IMR-90 (cell line): ENCODE data around the gene HSPH1. TPM values are rescaled to one million over a fixed set of nuclear protein-coding genes. Genes with fewer than 3 reads are reported as not detected.

Source experiments
- ATAC-seq: fragments of 200-7000 bp; cut with Tn5 transposase; 2 replicates; pipeline ENCODE4 v1.9.1; 2020; ENCODE audit warnings: low read depth, mild to moderate bottlenecking, moderate library complexity
- BruUV-seq: library from RNA; stranded (reverse); fragments of 400-500 nt; replicated peaks from 2 replicates; lab custom pipeline; 2021; lab: Mats Ljungman, UMichigan
- CTCF ChIA-PET: fragments of 300-600 bp; formaldehyde crosslinking; extraction: SDS; loops from one replicate; lab custom pipeline; 2021; ENCODE audit warnings: antibody characterized with exemption; lab: Yijun Ruan, JAX
- POLR2A ChIA-PET: fragments of 300-600 bp; sonication (Branson Sonifier 250); formaldehyde crosslinking; loops from one replicate; lab custom pipeline; 2022; ENCODE audit warnings: antibody characterized with exemption; ENCODE audit not compliant: unreplicated experiment; lab: Charles Lee
- DNase-seq: peaks from one replicate; pipeline ENCODE4 v3.0.0; 2013
- H2AFZ ChIP-seq: replicated peaks from 2 replicates; pipeline ENCODE3; 2013; ENCODE audit warnings: low read length, mild to moderate bottlenecking; ENCODE audit not compliant: poor library complexity
- H2AK5ac ChIP-seq: 2 replicates; pipeline ENCODE4 v1.6.1; 2013; ENCODE audit warnings: low read depth, low read length, inconsistent platforms
- H2AK9ac ChIP-seq: replicated peaks from 2 replicates; pipeline ENCODE3; 2013; ENCODE audit warnings: mild to moderate bottlenecking, low read depth, low read length, moderate library complexity; ENCODE audit not compliant: poor library complexity
- H2BK120ac ChIP-seq: 2 replicates; pipeline ENCODE4 v1.6.1; 2013; ENCODE audit warnings: low read depth, low read length, inconsistent platforms
- H2BK15ac ChIP-seq: 3 replicates; pipeline ENCODE4 v1.6.1; 2013; ENCODE audit warnings: low read depth, low read length, inconsistent platforms
- H2BK20ac ChIP-seq: 2 replicates; pipeline ENCODE4 v1.6.1; 2013; ENCODE audit warnings: low read depth, mild to moderate bottlenecking, inconsistent platforms, low read length, moderate library complexity
- H2BK5ac ChIP-seq: 2 replicates; pipeline ENCODE4 v1.6.1; 2013; ENCODE audit warnings: mild to moderate bottlenecking, low read depth, low read length, inconsistent platforms; ENCODE audit not compliant: poor library complexity, severe bottlenecking
- H3K14ac ChIP-seq: replicated peaks from 2 replicates; pipeline ENCODE4 v1.6.1; 2013; ENCODE audit warnings: low read depth, low read length, inconsistent platforms
- H3K18ac ChIP-seq: 2 replicates; pipeline ENCODE4 v1.6.1; 2013; ENCODE audit warnings: low read depth, low read length, control low read depth
- H3K23ac ChIP-seq: 2 replicates; pipeline ENCODE4 v1.6.1; 2013; ENCODE audit warnings: low read depth, low read length, inconsistent platforms
- H3K27ac ChIP-seq: 2 replicates; pipeline ENCODE4 v1.5.1; 2013; ENCODE audit warnings: mild to moderate bottlenecking, control low read depth, low read length; ENCODE audit not compliant: insufficient read depth
- H3K27me3 ChIP-seq: 2 replicates; pipeline ENCODE4 v1.6.1; 2013; ENCODE audit warnings: low read length; ENCODE audit not compliant: control insufficient read depth, insufficient read depth
- H3K36me3 ChIP-seq: 2 replicates; pipeline ENCODE4 v1.6.1; 2013; ENCODE audit warnings: low read length, mixed read lengths; ENCODE audit not compliant: control insufficient read depth, insufficient read depth
- H3K4ac ChIP-seq: 2 replicates; pipeline ENCODE4 v1.6.1; 2013; ENCODE audit warnings: low read depth, low read length, inconsistent platforms
- H3K4me1 ChIP-seq: 2 replicates; pipeline ENCODE4 v1.6.1; 2013; ENCODE audit warnings: low read length, mixed read lengths; ENCODE audit not compliant: control insufficient read depth, insufficient read depth
- H3K4me2 ChIP-seq: 2 replicates; pipeline ENCODE4 v1.6.1; 2013; ENCODE audit warnings: low read depth, mild to moderate bottlenecking, control low read depth, low read length, moderate library complexity
- H3K4me3 ChIP-seq: 2 replicates; pipeline ENCODE4 v1.5.1; 2013; ENCODE audit warnings: low read depth, mild to moderate bottlenecking, control low read depth, low read length, moderate library complexity; ENCODE audit not compliant: insufficient read depth
- H3K56ac ChIP-seq: 2 replicates; pipeline ENCODE4 v1.6.1; 2013; ENCODE audit warnings: low read length, inconsistent platforms; ENCODE audit not compliant: insufficient read depth; ENCODE audit errors: extremely low read depth
- H3K79me1 ChIP-seq, 2 experiments: 2 replicates each; pipeline ENCODE4 v1.6.1; 2013; ENCODE audit warnings: low read length in 2 of 2, inconsistent platforms in 1 of 2, low read depth in 1 of 2
- H3K9ac ChIP-seq: 2 replicates; pipeline ENCODE4 v1.6.1; 2013; ENCODE audit warnings: low read depth, low read length, control low read depth
- H3K9me1 ChIP-seq: 2 replicates; pipeline ENCODE4 v1.6.1; 2013; ENCODE audit warnings: low read length, inconsistent platforms; ENCODE audit not compliant: insufficient read depth
- H3K9me3 ChIP-seq: 2 replicates; pipeline ENCODE4 v1.6.1; 2013; ENCODE audit warnings: low read length; ENCODE audit not compliant: control insufficient read depth, insufficient read depth
- H4K20me1 ChIP-seq: 2 replicates; pipeline ENCODE4 v1.6.1; 2013; ENCODE audit warnings: low read length, inconsistent platforms; ENCODE audit not compliant: insufficient read depth
- H4K5ac ChIP-seq: 2 replicates; pipeline ENCODE4 v1.6.1; 2013; ENCODE audit warnings: mild to moderate bottlenecking, low read depth, low read length, control low read depth
- H4K8ac ChIP-seq, 2 experiments: 2 replicates each; pipeline ENCODE4 v1.6.1; 2013; ENCODE audit warnings: low read depth in 2 of 2, low read length in 2 of 2, control low read depth in 1 of 2, inconsistent platforms in 1 of 2
- H4K91ac ChIP-seq: 2 replicates; pipeline ENCODE4 v1.6.1; 2013; ENCODE audit warnings: low read depth, low read length, inconsistent platforms; ENCODE audit not compliant: insufficient read depth
- CEBPB ChIP-seq: IDR thresholded peaks from 2 replicates; pipeline ENCODE4 v1.6.1; 2012; ENCODE audit warnings: low read depth, low read length, improper control_type of control experiment
- CHD1 ChIP-seq: IDR thresholded peaks from 2 replicates; pipeline ENCODE4 v1.6.1; 2012; ENCODE audit warnings: low read depth, low read length, improper control_type of control experiment
- FOS ChIP-seq: fragments of 150-350 bp; IDR thresholded peaks from 2 replicates; pipeline ENCODE4 v1.6.1; 2016; ENCODE audit warnings: low read depth, low read length
- MAFK ChIP-seq: IDR thresholded peaks from 2 replicates; pipeline ENCODE4 v1.6.1; 2012; ENCODE audit warnings: low read depth, low read length, improper control_type of control experiment
- NFE2L2 ChIP-seq: fragments of 150-350 bp; IDR thresholded peaks from 2 replicates; pipeline ENCODE4 v1.6.1; 2016; ENCODE audit warnings: low read depth, mild to moderate bottlenecking, low read length
- POLR2A ChIP-seq: IDR thresholded peaks from 2 replicates; pipeline ENCODE4 v1.6.1; 2012; ENCODE audit warnings: mild to moderate bottlenecking, low read depth, low read length
- RAD21 ChIP-seq: IDR thresholded peaks from 2 replicates; pipeline ENCODE4 v1.6.1; 2012; ENCODE audit warnings: low read length, improper control_type of control experiment
- RFX5 ChIP-seq: IDR thresholded peaks from 2 replicates; pipeline ENCODE4 v1.8.0; 2012; ENCODE audit warnings: low read depth, mild to moderate bottlenecking, low read length, moderate library complexity
- SMC3 ChIP-seq: fragments of 150-350 bp; IDR thresholded peaks from 2 replicates; pipeline ENCODE4 v1.6.1; 2016; ENCODE audit warnings: low read depth, mild to moderate bottlenecking, antibody characterized with exemption, low read length, moderate library complexity
- WGBS, 2 experiments: methylation state at CpG; one replicate each; pipeline versions ENCODE4 v1.1.5 to v1.1.7; 2013; ENCODE audit warnings: missing lambda C conversion rate in 2 of 2; ENCODE audit not compliant: insufficient read length in 1 of 2; ENCODE audit errors: extremely low coverage in 2 of 2; 5-methylcytosine and 5-hydroxymethylcytosine counted together
- dilution Hi-C: fragments of 300-500 bp; cut with HindIII; formaldehyde crosslinking; loops from one replicate; pipeline ENCODE4 v1.14.3; 2018; ENCODE audit warnings: low sequenced_read_pairs; ENCODE audit not compliant: unreplicated experiment
- in situ Hi-C: fragments of 300-500 bp; cut with MboI; formaldehyde crosslinking; loops from 3 replicates; pipeline ENCODE4 v1.14.3; 2019; ENCODE audit warnings: low sequenced_read_pairs, inconsistent platforms, mixed read lengths
- intact Hi-C: fragments of 100-400 bp; cut with micrococcal nuclease; formaldehyde crosslinking; loops from 2 replicates; pipeline ENCODE4 v1.10.0; 2022
- polyA plus RNA-seq, 3 experiments: library from polyadenylated mRNA; depleted of rRNA; stranded (reverse); fragments of >200 nt; gene quantifications; 2 replicates each; pipeline ENCODE4 v1.2.3, GENCODE V29; 2012; ENCODE audit warnings: low replicate concordance in 1 of 3
- total RNA-seq: library from RNA; depleted of rRNA; stranded (reverse); fragments of >200 nt; gene quantifications from 2 replicates; pipeline ENCODE4 v1.2.3, GENCODE V29; 2012
- TF ChIP-seq, protein P1 (sequence below): fragments of 150-350 bp; IDR thresholded peaks from 2 replicates; pipeline ENCODE4 v1.6.1; 2016; ENCODE audit warnings: low read depth, mild to moderate bottlenecking, low read length, moderate library complexity, borderline replicate concordance
- TF ChIP-seq, protein P2 (sequence below): conservative IDR thresholded peaks from 2 replicates; pipeline ENCODE4 v1.5.1; 2012; ENCODE audit warnings: mild to moderate bottlenecking, low read depth, low read length, improper control_type of control experiment
- TF ChIP-seq, protein P3 (sequence below): fragments of 150-350 bp; IDR thresholded peaks from 2 replicates; pipeline ENCODE4 v1.6.1; 2017; ENCODE audit warnings: mild to moderate bottlenecking, antibody characterized with exemption, low read length, low read depth

The HSPH1 gene
- total and polyA plus RNA-seq, 2 of the 4 experiments (the other 2 are of a cell fraction), result 36.8 to 40.3 TPM

DNA sequence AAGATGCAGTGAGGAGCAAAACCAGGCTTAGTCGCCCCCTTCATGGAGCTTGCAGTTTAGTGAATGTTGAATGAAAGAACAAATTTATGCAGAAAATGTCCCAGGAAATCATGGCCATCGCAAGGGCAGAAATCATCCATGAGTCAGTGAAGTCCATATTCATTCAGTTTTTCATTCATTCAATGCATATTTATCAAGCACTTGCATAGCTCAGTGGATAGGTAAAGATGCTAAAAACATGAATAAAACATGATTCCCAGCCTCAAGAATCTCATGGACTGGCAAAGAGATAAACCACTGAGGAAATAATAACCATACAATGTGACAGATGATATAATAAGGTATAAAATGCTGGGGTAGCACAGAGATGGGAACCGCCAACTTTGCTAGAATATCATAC is 58.8 kb downstream of the HSPH1 start:
- H2AK9ac ChIP-seq, result no peak overlapping the region
- TF ChIP-seq, protein P1, sequence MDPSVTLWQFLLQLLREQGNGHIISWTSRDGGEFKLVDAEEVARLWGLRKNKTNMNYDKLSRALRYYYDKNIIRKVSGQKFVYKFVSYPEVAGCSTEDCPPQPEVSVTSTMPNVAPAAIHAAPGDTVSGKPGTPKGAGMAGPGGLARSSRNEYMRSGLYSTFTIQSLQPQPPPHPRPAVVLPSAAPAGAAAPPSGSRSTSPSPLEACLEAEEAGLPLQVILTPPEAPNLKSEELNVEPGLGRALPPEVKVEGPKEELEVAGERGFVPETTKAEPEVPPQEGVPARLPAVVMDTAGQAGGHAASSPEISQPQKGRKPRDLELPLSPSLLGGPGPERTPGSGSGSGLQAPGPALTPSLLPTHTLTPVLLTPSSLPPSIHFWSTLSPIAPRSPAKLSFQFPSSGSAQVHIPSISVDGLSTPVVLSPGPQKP, result no peak
- no peak for TF ChIP-seq RAD21
- TF ChIP-seq SMC3, result no peak
- TF ChIP-seq POLR2A, result no peak
- TF ChIP-seq, protein P2, sequence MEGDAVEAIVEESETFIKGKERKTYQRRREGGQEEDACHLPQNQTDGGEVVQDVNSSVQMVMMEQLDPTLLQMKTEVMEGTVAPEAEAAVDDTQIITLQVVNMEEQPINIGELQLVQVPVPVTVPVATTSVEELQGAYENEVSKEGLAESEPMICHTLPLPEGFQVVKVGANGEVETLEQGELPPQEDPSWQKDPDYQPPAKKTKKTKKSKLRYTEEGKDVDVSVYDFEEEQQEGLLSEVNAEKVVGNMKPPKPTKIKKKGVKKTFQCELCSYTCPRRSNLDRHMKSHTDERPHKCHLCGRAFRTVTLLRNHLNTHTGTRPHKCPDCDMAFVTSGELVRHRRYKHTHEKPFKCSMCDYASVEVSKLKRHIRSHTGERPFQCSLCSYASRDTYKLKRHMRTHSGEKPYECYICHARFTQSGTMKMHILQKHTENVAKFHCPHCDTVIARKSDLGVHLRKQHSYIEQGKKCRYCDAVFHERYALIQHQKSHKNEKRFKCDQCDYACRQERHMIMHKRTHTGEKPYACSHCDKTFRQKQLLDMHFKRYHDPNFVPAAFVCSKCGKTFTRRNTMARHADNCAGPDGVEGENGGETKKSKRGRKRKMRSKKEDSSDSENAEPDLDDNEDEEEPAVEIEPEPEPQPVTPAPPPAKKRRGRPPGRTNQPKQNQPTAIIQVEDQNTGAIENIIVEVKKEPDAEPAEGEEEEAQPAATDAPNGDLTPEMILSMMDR, result no peak
- TF ChIP-seq FOS, result no peak
- no peak for TF ChIP-seq RFX5
- TF ChIP-seq MAFK, result no peak
- no peak for TF ChIP-seq CHD1
- no peak for TF ChIP-seq CEBPB
- TF ChIP-seq, protein P3, sequence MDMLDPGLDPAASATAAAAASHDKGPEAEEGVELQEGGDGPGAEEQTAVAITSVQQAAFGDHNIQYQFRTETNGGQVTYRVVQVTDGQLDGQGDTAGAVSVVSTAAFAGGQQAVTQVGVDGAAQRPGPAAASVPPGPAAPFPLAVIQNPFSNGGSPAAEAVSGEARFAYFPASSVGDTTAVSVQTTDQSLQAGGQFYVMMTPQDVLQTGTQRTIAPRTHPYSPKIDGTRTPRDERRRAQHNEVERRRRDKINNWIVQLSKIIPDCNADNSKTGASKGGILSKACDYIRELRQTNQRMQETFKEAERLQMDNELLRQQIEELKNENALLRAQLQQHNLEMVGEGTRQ, result no peak
- TF ChIP-seq NFE2L2, result no peak
- no peak overlapping the region for H2BK20ac ChIP-seq
- H4K5ac ChIP-seq, result no peak overlapping the region
- no peak overlapping the region for H3K9ac ChIP-seq
- ChIA-PET POLR2A (no interaction called here), CTCF (no interaction called here)
- peaks cover 32% of the 10 kb centered on the region for H3K27me3 ChIP-seq
- dilution Hi-C loops, result no loop called here
- no peak overlapping the region for H4K91ac ChIP-seq
- no peak overlapping the region for H3K4me3 ChIP-seq
- no peak overlapping the region for H3K56ac ChIP-seq
- in situ Hi-C loops, result no loop called here
- ATAC-seq (no peak), DNase-seq (no peak)
- no CpG with 5 or more reads among the region's 3 CpGs for WGBS, 2 experiments
- H3K4me1 ChIP-seq, result no peaks in the 10 kb centered on the region
- no peak overlapping the region for H2BK5ac ChIP-seq
- H3K18ac ChIP-seq, result no peak overlapping the region
- no peak overlapping the region for H2BK15ac ChIP-seq
- no peaks in the 10 kb centered on the region for H3K79me1 ChIP-seq
- no peak overlapping the region for H4K8ac ChIP-seq
- H3K9me1 ChIP-seq, result no peaks in the 10 kb centered on the region
- H3K27ac ChIP-seq, result no peak overlapping the region
- no peaks in the 10 kb centered on the region for H3K36me3 ChIP-seq
- H3K14ac ChIP-seq, result no peak overlapping the region
- intact Hi-C loops, result no loop called here
- H2AFZ ChIP-seq, result no peak overlapping the region
- no peaks in the 10 kb centered on the region for H3K9me3 ChIP-seq
- H4K20me1 ChIP-seq, result no peaks in the 10 kb centered on the region
- H3K23ac ChIP-seq, result no peak overlapping the region
- H3K4ac ChIP-seq, result no peak overlapping the region
- H3K4me2 ChIP-seq, result no peak overlapping the region
- BruUV-seq, result no TSS peak
- H2BK120ac ChIP-seq, result no peak overlapping the region
- H2AK5ac ChIP-seq, result no peak overlapping the region
